ENCODE results near the gene DALRD3.

DNA sequence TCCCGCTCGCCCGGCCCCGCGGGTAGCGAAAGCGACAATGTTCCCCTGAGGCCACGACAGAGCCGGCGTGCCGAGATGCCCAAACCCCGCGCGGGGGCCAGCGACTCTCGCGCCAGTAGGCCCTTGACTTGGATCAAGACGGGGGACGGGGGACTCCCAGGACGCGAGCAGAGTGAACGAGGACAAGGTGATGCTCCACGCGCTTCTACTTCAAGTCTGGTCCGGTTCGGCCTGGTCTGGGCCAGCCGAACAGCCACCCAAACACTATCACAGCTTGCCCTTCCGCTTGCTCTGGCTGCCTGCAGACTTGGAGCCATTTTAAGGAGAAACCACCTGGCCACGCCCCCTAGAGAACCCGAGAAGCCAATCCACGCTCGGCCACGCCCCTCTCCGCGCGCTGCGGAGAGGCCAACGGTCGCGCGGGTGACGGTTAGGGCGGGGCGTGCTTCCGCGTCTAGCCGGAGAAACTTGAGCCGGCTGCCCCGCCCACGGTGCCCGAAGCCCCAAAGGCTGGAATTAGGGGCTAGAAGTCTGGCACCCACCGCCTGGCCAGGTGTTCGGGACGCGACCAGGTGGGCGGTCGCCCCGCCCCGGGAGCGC, 2.9 kb upstream of the DALRD3 start:
- TF ChIP-seq, protein P1, sequence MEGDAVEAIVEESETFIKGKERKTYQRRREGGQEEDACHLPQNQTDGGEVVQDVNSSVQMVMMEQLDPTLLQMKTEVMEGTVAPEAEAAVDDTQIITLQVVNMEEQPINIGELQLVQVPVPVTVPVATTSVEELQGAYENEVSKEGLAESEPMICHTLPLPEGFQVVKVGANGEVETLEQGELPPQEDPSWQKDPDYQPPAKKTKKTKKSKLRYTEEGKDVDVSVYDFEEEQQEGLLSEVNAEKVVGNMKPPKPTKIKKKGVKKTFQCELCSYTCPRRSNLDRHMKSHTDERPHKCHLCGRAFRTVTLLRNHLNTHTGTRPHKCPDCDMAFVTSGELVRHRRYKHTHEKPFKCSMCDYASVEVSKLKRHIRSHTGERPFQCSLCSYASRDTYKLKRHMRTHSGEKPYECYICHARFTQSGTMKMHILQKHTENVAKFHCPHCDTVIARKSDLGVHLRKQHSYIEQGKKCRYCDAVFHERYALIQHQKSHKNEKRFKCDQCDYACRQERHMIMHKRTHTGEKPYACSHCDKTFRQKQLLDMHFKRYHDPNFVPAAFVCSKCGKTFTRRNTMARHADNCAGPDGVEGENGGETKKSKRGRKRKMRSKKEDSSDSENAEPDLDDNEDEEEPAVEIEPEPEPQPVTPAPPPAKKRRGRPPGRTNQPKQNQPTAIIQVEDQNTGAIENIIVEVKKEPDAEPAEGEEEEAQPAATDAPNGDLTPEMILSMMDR (IDR thresholded peaks at IDR 0.05) = no peak
- TF ChIP-seq POLR2A (IDR thresholded peaks at IDR 0.05; ENCODE audit: low read depth) = peak; percentile 90

All from esophagus muscularis mucosa (tissue), 3 donors.